ENCODE data around the gene CAPS2. TPM values are rescaled to one million over a fixed set of nuclear protein-coding genes. Genes with fewer than 3 reads are reported as not detected.

Gene CAPS2
- total and polyA plus RNA-seq, 2 donors (not counting 3 experiments of a cell fraction or from before 2014, with no cell fraction given): 0.61 to 1.7 TPM

DNA sequence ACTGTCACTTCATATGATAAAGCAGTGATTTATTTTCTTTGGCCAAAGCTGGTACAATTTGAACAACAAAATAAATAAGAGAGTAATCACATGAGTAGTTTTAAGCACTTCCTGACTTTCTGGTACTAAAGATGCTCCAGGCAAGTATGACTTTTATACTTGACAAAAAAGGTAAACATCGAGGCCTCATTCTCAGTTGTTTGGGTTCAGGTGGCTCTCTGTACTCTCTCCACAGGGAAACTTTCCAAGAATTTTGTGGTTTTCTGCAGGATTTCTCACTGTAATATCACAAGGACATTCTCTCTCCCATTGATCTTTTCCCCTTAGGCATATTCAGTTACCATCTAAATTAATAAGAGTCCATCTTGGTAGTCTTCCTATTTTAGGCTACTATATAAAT lies 93.9 kb downstream of the CAPS2 start:
- H3K4me2 ChIP-seq (ENCODE audit: insufficient read depth, low read length): no peak overlapping the region
- no peaks in the 10 kb centered on the region for H4K20me1 ChIP-seq (replicated peaks; ENCODE audit: control insufficient read depth, extremely low read depth, insufficient read depth, low read length)
- H2AFZ ChIP-seq (ENCODE audit: low read depth, low read length): no peak overlapping the region
- dilution Hi-C loops (cut with MboI; ENCODE audit: extremely low pct_ligation_motif_present, low sequenced_read_pairs): no loop called here
- no TSS peak for BruUV-seq (replicated peaks)
- no peaks in the 10 kb centered on the region for H3K36me3 ChIP-seq (ENCODE audit: control insufficient read depth in 2 of 2, extremely low read depth in 1 of 2, insufficient read depth in 2 of 2, low read length in 2 of 2)
- peaks cover 0 to 5% of the 10 kb centered on the region in 2 experiments for H3K27me3 ChIP-seq (ENCODE audit: control insufficient read depth in 2 of 2, insufficient read depth in 2 of 2, low read length in 2 of 2)
- H3K27ac ChIP-seq (ENCODE audit: insufficient read depth, low read depth, low read length): no peak overlapping the region
- CTCF ChIA-PET: no interaction called here
- FAIRE-seq (no peak), DNase-seq (ENCODE audit: low read depth, low spot score) (no peak)
- no peaks in the 10 kb centered on the region for H3K9me3 ChIP-seq (replicated peaks; ENCODE audit: control insufficient read depth, insufficient read depth, low read length)
- H3K9ac ChIP-seq (replicated peaks; ENCODE audit: extremely low read depth, insufficient read depth, low read length): no peak overlapping the region
- POLR2A ChIA-PET: no interaction called here
- no peaks in the 10 kb centered on the region for H3K9me1 ChIP-seq (replicated peaks; ENCODE audit: control insufficient read depth, extremely low read depth, insufficient read depth, low read length)
- intact Hi-C loops (cut with micrococcal nuclease): no loop called here
- H3K4me1 ChIP-seq (ENCODE audit: control insufficient read depth, extremely low read depth, insufficient read depth, low read length): no peaks in the 10 kb centered on the region
- no peaks in the 10 kb centered on the region for H3K79me2 ChIP-seq (ENCODE audit: control insufficient read depth, insufficient read depth, low read length)
- no peak for TF ChIP-seq GATA2 (IDR thresholded peaks at IDR 0.05; ENCODE audit: insufficient read depth, insufficient read length, low read depth, low read length)
- no peak for TF ChIP-seq JUN (IDR thresholded peaks at IDR 0.05; ENCODE audit: borderline replicate concordance, insufficient read depth, insufficient read length, low read depth)
- no peak for TF ChIP-seq POLR2A (IDR thresholded peaks at IDR 0.05; ENCODE audit: low read depth, low read length)
- TF ChIP-seq MAX (IDR thresholded peaks at IDR 0.05; ENCODE audit: insufficient read depth, insufficient read length): no peak
- TF ChIP-seq FOS (IDR thresholded peaks at IDR 0.05; ENCODE audit: borderline replicate concordance, insufficient read depth, low read length): no peak
- H3K4me3 ChIP-seq (replicated peaks in 1 of 3; ENCODE audit: insufficient read depth in 1 of 3, low read depth in 1 of 3, low read length in 3 of 3): no peak overlapping the region

DNA sequence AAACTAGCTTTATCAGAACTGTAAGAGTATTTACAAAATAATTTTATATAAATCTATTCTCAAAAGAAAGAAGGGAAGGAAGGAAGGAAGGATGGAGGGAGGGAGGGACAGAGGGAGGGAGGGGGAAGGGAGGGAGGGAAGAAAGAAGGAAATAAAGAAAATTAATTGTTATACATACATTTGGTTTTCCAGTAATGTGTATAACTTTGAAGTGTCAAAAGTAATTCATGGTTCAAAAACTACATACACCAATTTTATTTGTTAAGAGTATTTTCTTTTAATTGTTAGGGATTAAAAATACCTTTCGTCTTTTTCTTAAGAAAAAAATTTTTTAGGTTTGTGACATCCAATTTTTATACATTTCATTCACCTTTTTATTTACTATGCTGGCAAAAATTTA lies 103.0 kb downstream of the CAPS2 start:
- Histone ChIP-seq H3K36me3 (ENCODE audit: control insufficient read depth in 2 of 2, extremely low read depth in 1 of 2, insufficient read depth in 2 of 2, low read length in 2 of 2) (no peaks in the 10 kb centered on the region), H3K9me3 (replicated peaks; ENCODE audit: control insufficient read depth, insufficient read depth, low read length) (no peaks in the 10 kb centered on the region), H3K9ac (replicated peaks; ENCODE audit: extremely low read depth, insufficient read depth, low read length) (no peak overlapping the region), H3K4me3 (replicated peaks in 1 of 3; ENCODE audit: insufficient read depth in 1 of 3, low read depth in 1 of 3, low read length in 3 of 3) (no peak overlapping the region), H3K4me1 (ENCODE audit: control insufficient read depth, extremely low read depth, insufficient read depth, low read length) (no peaks in the 10 kb centered on the region), H3K79me2 (ENCODE audit: control insufficient read depth, insufficient read depth, low read length) (no peaks in the 10 kb centered on the region), H2AFZ (ENCODE audit: low read depth, low read length) (no peak overlapping the region), H3K27ac (ENCODE audit: insufficient read depth, low read depth, low read length) (no peak overlapping the region), H3K4me2 (ENCODE audit: insufficient read depth, low read length) (no peak overlapping the region), H3K9me1 (replicated peaks; ENCODE audit: control insufficient read depth, extremely low read depth, insufficient read depth, low read length) (no peaks in the 10 kb centered on the region), H4K20me1 (replicated peaks; ENCODE audit: control insufficient read depth, extremely low read depth, insufficient read depth, low read length) (no peaks in the 10 kb centered on the region), H3K27me3 (ENCODE audit: control insufficient read depth in 2 of 2, insufficient read depth in 2 of 2, low read length in 2 of 2) (no peaks in the 10 kb centered on the region)
- BruUV-seq (replicated peaks): no TSS peak
- ChIA-PET CTCF (interaction anchor here (0.8 kb wide), 1 partner anchor 18 kb away, joined by 3 read pairs; no protein-coding TSS in a partner anchor), POLR2A (no interaction called here)
- TF ChIP-seq MYC (IDR thresholded peaks at IDR 0.05; ENCODE audit: low read depth, low read length) (no peak), POLR2A (IDR thresholded peaks at IDR 0.05; ENCODE audit: low read depth, low read length) (no peak), POLR2AphosphoS5 (IDR thresholded peaks at IDR 0.05; ENCODE audit: insufficient read depth, low read depth, low read length) (no peak), FOS (IDR thresholded peaks at IDR 0.05; ENCODE audit: borderline replicate concordance, insufficient read depth, low read length) (no peak), CTCF (IDR thresholded peaks at IDR 0.05; ENCODE audit: extremely low read depth in 1 of 2, insufficient read depth in 1 of 2, low read depth in 1 of 2, low read length in 2 of 2) (no peak)
- DNase-seq (ENCODE audit: low read depth, low spot score) (no peak), FAIRE-seq (no peak)
- dilution Hi-C loops (cut with MboI; ENCODE audit: extremely low pct_ligation_motif_present, low sequenced_read_pairs): no loop called here
- intact Hi-C loops (cut with micrococcal nuclease): no loop called here
